Activated effector memory CD4-positive, alpha-beta T cell treated with Interleukin-2 at 50 U/mL for 16 hours (primary cell): ENCODE results near the gene TAF11L13.

Experiments
- DNase-seq: peaks from one replicate; pipeline ENCODE4 v3.0.0-alpha.2; 2020

The TAF11L13 gene

DNA sequence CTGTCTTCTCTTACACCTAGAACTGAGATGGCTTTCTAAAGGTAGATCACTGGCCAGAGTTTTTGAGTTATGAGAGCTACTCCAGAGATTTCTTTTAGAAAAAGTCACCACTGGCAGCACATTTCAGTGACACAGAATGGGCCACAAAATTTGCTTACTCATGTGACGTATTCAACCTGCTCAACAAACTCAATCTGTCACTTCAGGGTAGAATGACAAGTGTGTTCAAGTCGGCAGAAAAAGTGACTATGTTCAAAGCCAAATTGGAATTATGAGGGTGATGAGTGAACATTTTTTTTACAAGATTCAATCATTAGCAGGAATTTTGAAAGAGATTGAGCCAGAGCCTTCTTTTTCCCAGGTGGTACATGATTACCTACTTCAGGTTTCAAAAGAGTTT lies 48.8 kb downstream of the TAF11L13 start:
- no peak for DNase-seq
